22Rv1 (cell line): ENCODE measurements around the gene TRIM69.
A peak's percentile ranks its signal among the peaks of the same experiment; 100 is the strongest.
"Not testable (repeated sequence)": the region's sequence is repeated elsewhere in the genome, so short reads cannot be mapped to it uniquely, and the experiment has no call there.

Experiments used
- H3K27ac ChIP-seq: fragments of 450-650 bp; 2 replicates; pipeline ENCODE4 v1.5.1; 2017
- ZFX ChIP-seq: fragments of 450-650 bp; IDR thresholded peaks from 2 replicates; pipeline ENCODE4 v1.6.1; 2017; ENCODE audit warnings: antibody characterized with exemption, borderline replicate concordance
- TF ChIP-seq, protein P1 (sequence below): fragments of 450-650 bp; IDR thresholded peaks from 2 replicates; pipeline ENCODE4 v1.5.1; 2017; ENCODE audit warnings: mild to moderate bottlenecking

Gene TRIM69

GRCh38 chr15:44775953-44776352 lies 39.6 kb downstream of the TRIM69 start:
- H3K27ac ChIP-seq = no peak overlapping the region
- TF ChIP-seq, protein P1, sequence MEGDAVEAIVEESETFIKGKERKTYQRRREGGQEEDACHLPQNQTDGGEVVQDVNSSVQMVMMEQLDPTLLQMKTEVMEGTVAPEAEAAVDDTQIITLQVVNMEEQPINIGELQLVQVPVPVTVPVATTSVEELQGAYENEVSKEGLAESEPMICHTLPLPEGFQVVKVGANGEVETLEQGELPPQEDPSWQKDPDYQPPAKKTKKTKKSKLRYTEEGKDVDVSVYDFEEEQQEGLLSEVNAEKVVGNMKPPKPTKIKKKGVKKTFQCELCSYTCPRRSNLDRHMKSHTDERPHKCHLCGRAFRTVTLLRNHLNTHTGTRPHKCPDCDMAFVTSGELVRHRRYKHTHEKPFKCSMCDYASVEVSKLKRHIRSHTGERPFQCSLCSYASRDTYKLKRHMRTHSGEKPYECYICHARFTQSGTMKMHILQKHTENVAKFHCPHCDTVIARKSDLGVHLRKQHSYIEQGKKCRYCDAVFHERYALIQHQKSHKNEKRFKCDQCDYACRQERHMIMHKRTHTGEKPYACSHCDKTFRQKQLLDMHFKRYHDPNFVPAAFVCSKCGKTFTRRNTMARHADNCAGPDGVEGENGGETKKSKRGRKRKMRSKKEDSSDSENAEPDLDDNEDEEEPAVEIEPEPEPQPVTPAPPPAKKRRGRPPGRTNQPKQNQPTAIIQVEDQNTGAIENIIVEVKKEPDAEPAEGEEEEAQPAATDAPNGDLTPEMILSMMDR = no peak
- no peak for TF ChIP-seq ZFX

- no peak for TF ChIP-seq ZFX
- TF ChIP-seq, protein P1 = no peak
- no peak overlapping the region for H3K27ac ChIP-seq
These were observed 43.4 kb downstream of the TRIM69 start for GRCh38 chr15:44779761-44780160.

GRCh38 chr15:44780608-44781007 lies 44.3 kb downstream of the TRIM69 start:
- no peak overlapping the region for H3K27ac ChIP-seq
- TF ChIP-seq ZFX = no peak

DNA sequence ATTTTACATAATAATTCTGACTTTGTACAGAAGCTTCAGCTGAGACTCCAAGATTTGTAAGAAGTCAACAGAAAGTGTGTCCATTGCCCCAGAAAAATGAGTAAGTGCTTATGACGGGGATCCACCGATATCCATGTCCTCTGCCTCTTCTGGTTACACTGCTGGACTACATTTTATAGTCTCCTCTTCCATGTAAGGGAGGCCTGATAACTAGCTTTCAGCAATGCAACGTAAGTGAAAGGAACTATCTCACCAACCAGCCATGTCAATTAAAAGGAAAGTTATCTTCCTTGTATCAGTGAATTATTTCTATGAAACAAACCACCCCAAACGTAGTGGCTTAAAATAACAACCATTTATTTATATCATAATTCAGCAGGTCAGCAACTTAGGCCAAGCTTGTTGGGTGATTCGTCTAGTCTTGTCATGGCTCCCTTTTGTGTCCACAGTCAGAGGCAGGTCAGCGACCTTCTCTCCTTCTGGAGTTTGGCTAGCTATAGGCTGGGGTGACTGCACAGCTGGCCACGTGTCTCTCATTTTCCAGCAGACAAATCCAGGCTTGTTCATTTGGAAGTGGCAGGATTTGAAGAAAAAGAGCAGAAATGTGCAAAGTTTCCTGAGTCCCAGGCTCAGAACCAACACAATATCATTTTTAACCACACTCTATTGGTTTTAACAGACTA lies 44.9 kb downstream of the TRIM69 start:
- TF ChIP-seq, protein P1 = no peak
- TF ChIP-seq ZFX = no peak
- H3K27ac ChIP-seq = no peak overlapping the region

DNA sequence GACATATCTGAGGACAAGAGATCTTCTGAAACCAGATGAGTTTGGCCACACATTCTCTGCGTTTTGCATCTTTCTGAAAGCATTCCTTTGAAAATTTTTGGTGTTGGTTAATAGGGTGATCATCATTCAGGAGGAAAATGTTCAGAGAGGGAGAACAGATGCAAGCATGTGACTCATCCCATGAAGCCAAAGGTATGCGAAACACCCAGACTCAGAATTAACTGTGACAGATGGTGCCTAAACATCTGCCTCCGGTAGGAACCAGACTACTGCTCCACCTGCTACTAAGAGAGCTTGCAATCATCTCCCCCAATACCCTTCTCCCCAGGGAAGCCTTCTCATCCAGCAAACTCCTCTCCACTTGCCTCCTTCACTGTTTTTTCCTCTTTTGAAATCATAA lies 46.2 kb downstream of the TRIM69 start:
- no peak overlapping the region for H3K27ac ChIP-seq

DNA sequence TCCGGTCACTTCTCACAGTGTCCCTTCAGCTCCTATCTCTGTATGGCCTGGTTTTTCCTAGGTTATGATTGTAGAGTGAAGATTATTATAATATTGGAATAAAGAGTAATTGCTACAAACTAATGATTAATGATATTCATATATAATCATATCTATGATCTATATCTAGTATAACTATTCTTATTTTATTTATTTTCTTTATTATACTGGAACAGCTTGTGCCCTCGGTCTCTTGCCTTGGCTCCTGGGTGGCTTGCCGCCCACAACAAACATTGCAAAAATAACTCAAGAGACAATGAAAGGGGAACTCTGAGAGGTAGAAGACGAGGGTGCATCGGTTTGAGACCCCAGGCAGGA lies 48.6 kb downstream of the TRIM69 start:
- not testable (repeated sequence) for H3K27ac ChIP-seq
- TF ChIP-seq, protein P1 = peak; percentile 48

More for the DNA sequence above, 46.2 kb downstream of the TRIM69 start:
- TF ChIP-seq ZFX = no peak

DNA sequence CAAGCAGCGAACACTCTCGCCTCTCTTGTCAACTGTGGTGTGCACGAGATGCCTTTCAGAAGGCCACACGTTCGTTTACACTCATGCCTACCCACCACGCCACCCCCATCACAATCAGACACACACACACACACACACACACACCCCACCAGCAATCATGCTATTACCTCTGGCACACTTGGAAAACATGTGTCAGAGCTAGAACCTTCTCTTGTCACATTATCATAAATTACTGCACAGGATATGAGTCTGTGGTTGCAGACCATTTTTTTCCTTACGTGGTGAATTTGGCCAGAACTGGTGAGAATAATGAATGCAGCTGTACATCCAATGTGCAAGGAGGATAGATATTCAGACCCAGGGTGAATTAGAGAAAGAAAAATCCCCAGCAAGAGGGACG lies 52.4 kb downstream of the TRIM69 start:
- TF ChIP-seq, protein P1 = no peak
- no peak for TF ChIP-seq ZFX
- no peak overlapping the region for H3K27ac ChIP-seq

- TF ChIP-seq, protein P1 = no peak
- no peak for TF ChIP-seq ZFX
- no peak overlapping the region for H3K27ac ChIP-seq
These were observed 53.9 kb downstream of the TRIM69 start for GRCh38 chr15:44790215-44790614.

DNA sequence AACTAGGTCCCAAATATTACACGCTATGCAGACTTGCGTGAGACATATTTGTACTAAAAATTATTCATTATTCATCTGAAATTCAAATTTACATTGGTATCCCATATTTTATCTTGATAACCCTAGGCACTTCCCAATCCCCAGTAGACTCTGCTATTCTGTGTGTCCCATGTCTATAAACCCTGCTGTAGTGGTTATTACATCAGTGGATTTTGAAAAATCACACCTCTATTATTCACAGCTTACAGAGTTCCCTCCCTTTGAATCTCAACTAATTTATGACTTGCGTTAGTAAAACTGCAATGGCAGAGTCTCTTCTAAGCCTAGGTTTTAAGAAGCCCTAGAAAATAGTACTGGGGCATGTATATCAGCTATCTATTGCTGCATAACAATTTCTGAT lies 54.3 kb downstream of the TRIM69 start:
- no peak overlapping the region for H3K27ac ChIP-seq

More for the DNA sequence above, 54.3 kb downstream of the TRIM69 start:
- TF ChIP-seq, protein P1 = no peak
- no peak for TF ChIP-seq ZFX
